DND-41 (cell line): ENCODE data around the gene CMTM7.

Experiments used
- EZH2 ChIP-seq: IDR thresholded peaks from 3 replicates; pipeline ENCODE4 v1.6.1; 2012; ENCODE audit warnings: borderline replicate concordance, low read depth, mild to moderate bottlenecking, moderate library complexity, low read length, inconsistent platforms; ENCODE audit not compliant: severe bottlenecking
- TF ChIP-seq, protein P1 (sequence below): IDR thresholded peaks from 2 replicates; pipeline ENCODE4 v1.5.1; 2012; ENCODE audit warnings: borderline replicate concordance, low read length, moderate library complexity, mild to moderate bottlenecking; ENCODE audit not compliant: poor library complexity, severe bottlenecking; ENCODE audit errors: extremely low read depth

- TF ChIP-seq, protein P1, sequence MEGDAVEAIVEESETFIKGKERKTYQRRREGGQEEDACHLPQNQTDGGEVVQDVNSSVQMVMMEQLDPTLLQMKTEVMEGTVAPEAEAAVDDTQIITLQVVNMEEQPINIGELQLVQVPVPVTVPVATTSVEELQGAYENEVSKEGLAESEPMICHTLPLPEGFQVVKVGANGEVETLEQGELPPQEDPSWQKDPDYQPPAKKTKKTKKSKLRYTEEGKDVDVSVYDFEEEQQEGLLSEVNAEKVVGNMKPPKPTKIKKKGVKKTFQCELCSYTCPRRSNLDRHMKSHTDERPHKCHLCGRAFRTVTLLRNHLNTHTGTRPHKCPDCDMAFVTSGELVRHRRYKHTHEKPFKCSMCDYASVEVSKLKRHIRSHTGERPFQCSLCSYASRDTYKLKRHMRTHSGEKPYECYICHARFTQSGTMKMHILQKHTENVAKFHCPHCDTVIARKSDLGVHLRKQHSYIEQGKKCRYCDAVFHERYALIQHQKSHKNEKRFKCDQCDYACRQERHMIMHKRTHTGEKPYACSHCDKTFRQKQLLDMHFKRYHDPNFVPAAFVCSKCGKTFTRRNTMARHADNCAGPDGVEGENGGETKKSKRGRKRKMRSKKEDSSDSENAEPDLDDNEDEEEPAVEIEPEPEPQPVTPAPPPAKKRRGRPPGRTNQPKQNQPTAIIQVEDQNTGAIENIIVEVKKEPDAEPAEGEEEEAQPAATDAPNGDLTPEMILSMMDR: no peak
- TF ChIP-seq EZH2: no peak
Observed at GRCh38 chr3:32460031-32460749, 68.5 kb downstream of the CMTM7 start.
